ENCODE measurements around the gene LPP. TPM values are rescaled to one million over a fixed set of nuclear protein-coding genes. Genes with fewer than 3 reads are reported as not detected.
A peak's percentile ranks its signal among the peaks of the same experiment; 100 is the strongest.

The LPP gene
- total and polyA plus RNA-seq, 9 of the 15 experiments (the other 6 are each of a cell fraction or from before 2014, with no cell fraction given), result 0.07 to 0.18 TPM; not detected in 7

DNA sequence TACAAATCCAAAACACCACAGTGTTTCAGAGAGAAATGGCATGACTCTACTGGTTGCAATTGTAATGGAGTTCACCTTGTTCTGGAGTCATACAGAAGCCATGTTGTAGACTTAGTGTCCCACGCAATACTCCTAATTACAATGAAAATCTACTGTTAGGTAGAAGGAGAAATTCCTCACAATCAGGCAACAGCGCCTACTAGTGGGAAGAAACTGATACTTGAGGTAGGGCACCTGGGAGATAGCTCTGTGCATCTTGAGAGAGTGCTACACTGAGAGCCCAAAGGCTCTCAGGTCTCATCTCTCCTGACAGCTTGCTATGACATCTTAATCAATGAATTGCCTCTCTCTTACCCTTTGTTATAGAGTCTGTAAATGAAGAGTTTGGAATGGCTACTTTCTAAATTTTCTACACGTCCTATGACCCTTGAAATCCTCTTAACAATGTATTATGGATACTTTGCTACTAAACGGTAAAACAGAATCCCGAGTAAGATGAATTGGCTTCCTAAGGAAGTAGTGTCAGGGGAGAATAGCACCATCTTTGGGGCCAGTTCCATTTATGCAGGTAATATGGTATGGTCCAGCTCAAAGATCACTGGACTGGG lies 595.2 kb downstream of the LPP start:
- in situ Hi-C loops (cut with MboI), result no loop called here
- H3K27me3 ChIP-seq (ENCODE audit: control insufficient read depth in 2 of 2, insufficient read depth in 2 of 2, low read length in 2 of 2), result no peaks in the 10 kb centered on the region
- CTCF ChIA-PET (ENCODE audit: low intra/inter-chr PET ratio), result no interaction called here
- H3K9me1 ChIP-seq (ENCODE audit: control insufficient read depth, insufficient read depth, low read length), result no peaks in the 10 kb centered on the region
- H3K36me3 ChIP-seq (ENCODE audit: control insufficient read depth, insufficient read depth, low read length), result no peaks in the 10 kb centered on the region
- H3K4me1 ChIP-seq (replicated peaks in 1 of 2; ENCODE audit: control insufficient read depth in 2 of 2, insufficient read depth in 2 of 2, low read length in 2 of 2), result no peaks in the 10 kb centered on the region
- no peak overlapping the region for H3K4me2 ChIP-seq (ENCODE audit: insufficient read depth, low read length)
- ATAC-seq (peak; percentile 38; the same call in 1 of the 3 replicates), DNase-seq (ENCODE audit: extremely low read depth in 1 of 4, low spot score in 3 of 4) (peak; percentile 4 to 17 (median 16)), FAIRE-seq (no peak)
- intact Hi-C loops (cut with micrococcal nuclease), result loop anchor here (10.0 kb wide), 1 partner anchor 1004 kb away; the partner anchor contains the start of gene BCL6
- H3K9me3 ChIP-seq (replicated peaks; ENCODE audit: control insufficient read depth, insufficient read depth, low read depth, low read length), result no peaks in the 10 kb centered on the region
- 0% methylated on average over 5 of the region's 5 CpGs for WGBS (ENCODE audit: insufficient coverage, low coverage, missing lambda C conversion rate)
- TF ChIP-seq ELF2 (CRISPR knock-in tag; IDR thresholded peaks at IDR 0.05), result no peak
- no peak for TF ChIP-seq PATZ1 (CRISPR knock-in tag; IDR thresholded peaks at IDR 0.05; ENCODE audit: borderline replicate concordance)
- peak; percentile 2 to 38 (median 31); a peak in 1 of 6 replicates for TF ChIP-seq CTCF (IDR thresholded peaks at IDR 0.05 in 2 of 3, conservative IDR thresholded peaks at IDR 0.05 in 1 of 3; ENCODE audit: insufficient read depth in 2 of 3, low read depth in 1 of 3, low read length in 3 of 3)
- TF ChIP-seq ARNT (IDR thresholded peaks at IDR 0.05), result no peak
- peak in 1 of 2 experiments; percentile 21; a peak in 1 of 4 replicates for TF ChIP-seq RAD21 (CRISPR knock-in tag; conservative IDR thresholded peaks at IDR 0.05 in 1 of 2, IDR thresholded peaks at IDR 0.05 in 1 of 2)
- no peak for TF ChIP-seq GTF2E2 (tag; IDR thresholded peaks at IDR 0.05)
- no peak for TF ChIP-seq NFXL1 (CRISPR knock-in tag; IDR thresholded peaks at IDR 0.05)
- TF ChIP-seq, protein P1, sequence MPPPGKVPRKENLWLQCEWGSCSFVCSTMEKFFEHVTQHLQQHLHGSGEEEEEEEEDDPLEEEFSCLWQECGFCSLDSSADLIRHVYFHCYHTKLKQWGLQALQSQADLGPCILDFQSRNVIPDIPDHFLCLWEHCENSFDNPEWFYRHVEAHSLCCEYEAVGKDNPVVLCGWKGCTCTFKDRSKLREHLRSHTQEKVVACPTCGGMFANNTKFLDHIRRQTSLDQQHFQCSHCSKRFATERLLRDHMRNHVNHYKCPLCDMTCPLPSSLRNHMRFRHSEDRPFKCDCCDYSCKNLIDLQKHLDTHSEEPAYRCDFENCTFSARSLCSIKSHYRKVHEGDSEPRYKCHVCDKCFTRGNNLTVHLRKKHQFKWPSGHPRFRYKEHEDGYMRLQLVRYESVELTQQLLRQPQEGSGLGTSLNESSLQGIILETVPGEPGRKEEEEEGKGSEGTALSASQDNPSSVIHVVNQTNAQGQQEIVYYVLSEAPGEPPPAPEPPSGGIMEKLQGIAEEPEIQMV (tag; conservative IDR thresholded peaks at IDR 0.05; ENCODE audit: low read depth), result no peak
- TF ChIP-seq ATF4 (CRISPR knock-in tag; IDR thresholded peaks at IDR 0.05), result no peak
- TF ChIP-seq BACH1 (tag; IDR thresholded peaks at IDR 0.05), result no peak
- TF ChIP-seq NFIC (IDR thresholded peaks at IDR 0.05), result no peak
- no peak for TF ChIP-seq NCOA2 (IDR thresholded peaks at IDR 0.05; ENCODE audit: partially characterized antibody in 2 of 2)
- TF ChIP-seq STAT5B (CRISPR knock-in tag; IDR thresholded peaks at IDR 0.05), result no peak
- no TSS peak for BruUV-seq (replicated peaks)
- no peak overlapping the region for H3K9ac ChIP-seq (ENCODE audit: insufficient read depth in 1 of 2, low read depth in 2 of 2, low read length in 2 of 2)
- no peaks in the 10 kb centered on the region for H4K20me1 ChIP-seq (replicated peaks; ENCODE audit: control insufficient read depth, insufficient read depth, low read length)
- no peaks in the 10 kb centered on the region for H3K79me2 ChIP-seq (ENCODE audit: control insufficient read depth, insufficient read depth, low read length)
- no peak overlapping the region for H3K4me3 ChIP-seq
- H3K27ac ChIP-seq (ENCODE audit: extremely low read depth, low read depth, low read length), result no peak overlapping the region
- no peak overlapping the region for H2AFZ ChIP-seq (ENCODE audit: low read depth, low read length)
- POLR2A ChIA-PET, result no interaction called here

All from K562 (cell line).